ENCODE data around the gene ESRRG. TPM values are rescaled to one million over a fixed set of nuclear protein-coding genes. Genes with fewer than 3 reads are reported as not detected.
"Not testable (repeated sequence)": the region's sequence is repeated elsewhere in the genome, so short reads cannot be mapped to it uniquely, and the experiment has no call there.

The ESRRG gene
- total and polyA plus RNA-seq, 2 donors (not counting 1 experiment from before 2014, with no cell fraction given), result 0.06 TPM; not detected in 1

DNA sequence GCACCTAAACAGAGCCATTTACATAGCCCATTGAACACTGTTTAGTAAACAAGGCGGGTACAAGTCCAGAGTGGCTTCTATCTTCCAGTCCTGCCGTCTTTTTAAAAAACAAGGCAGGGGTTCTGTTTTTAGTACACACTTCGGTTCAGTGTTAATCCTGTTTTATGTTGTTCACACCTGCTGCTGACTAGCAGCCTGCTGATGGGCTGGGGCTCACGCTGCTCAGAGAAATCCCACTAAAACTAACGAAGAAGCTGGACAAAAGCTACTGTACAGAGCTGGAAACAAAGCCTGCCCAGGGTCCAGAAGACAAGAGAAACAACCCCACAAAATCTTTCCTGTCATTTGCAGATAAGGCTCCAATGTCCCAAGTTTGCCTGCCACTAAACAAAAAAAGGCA, 13.2 kb downstream of the ESRRG start:
- intact Hi-C loops (cut with micrococcal nuclease), result no loop called here
- no peaks in the 10 kb centered on the region for H3K79me2 ChIP-seq (ENCODE audit: control insufficient read depth, insufficient read depth, low read length)
- no peak overlapping the region for H3K9ac ChIP-seq (ENCODE audit: low read length)
- no peaks in the 10 kb centered on the region for H3K36me3 ChIP-seq (replicated peaks in 1 of 2; ENCODE audit: control extremely low read depth in 1 of 2, control insufficient read depth in 1 of 2, extremely low read depth in 1 of 2, insufficient read depth in 2 of 2, low read length in 1 of 2)
- no peak overlapping the region for H3K27ac Mint-ChIP-seq
- H3K27me3 ChIP-seq (replicated peaks in 1 of 4; ENCODE audit: control extremely low read depth in 1 of 4, control insufficient read depth in 3 of 4, insufficient read depth in 4 of 4, low read length in 3 of 4), result no peaks in the 10 kb centered on the region
- TF ChIP-seq, protein P1, sequence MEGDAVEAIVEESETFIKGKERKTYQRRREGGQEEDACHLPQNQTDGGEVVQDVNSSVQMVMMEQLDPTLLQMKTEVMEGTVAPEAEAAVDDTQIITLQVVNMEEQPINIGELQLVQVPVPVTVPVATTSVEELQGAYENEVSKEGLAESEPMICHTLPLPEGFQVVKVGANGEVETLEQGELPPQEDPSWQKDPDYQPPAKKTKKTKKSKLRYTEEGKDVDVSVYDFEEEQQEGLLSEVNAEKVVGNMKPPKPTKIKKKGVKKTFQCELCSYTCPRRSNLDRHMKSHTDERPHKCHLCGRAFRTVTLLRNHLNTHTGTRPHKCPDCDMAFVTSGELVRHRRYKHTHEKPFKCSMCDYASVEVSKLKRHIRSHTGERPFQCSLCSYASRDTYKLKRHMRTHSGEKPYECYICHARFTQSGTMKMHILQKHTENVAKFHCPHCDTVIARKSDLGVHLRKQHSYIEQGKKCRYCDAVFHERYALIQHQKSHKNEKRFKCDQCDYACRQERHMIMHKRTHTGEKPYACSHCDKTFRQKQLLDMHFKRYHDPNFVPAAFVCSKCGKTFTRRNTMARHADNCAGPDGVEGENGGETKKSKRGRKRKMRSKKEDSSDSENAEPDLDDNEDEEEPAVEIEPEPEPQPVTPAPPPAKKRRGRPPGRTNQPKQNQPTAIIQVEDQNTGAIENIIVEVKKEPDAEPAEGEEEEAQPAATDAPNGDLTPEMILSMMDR (IDR thresholded peaks at IDR 0.05), result no peak
- TF ChIP-seq EZH2 (IDR thresholded peaks at IDR 0.05; ENCODE audit: borderline replicate concordance, insufficient read depth, low read depth, low read length, poor library complexity, severe bottlenecking), result no peak
- no peak overlapping the region for H3K27ac ChIP-seq (ENCODE audit: low read length in 2 of 2)
- ChIA-PET CTCF (no interaction called here), POLR2A (no interaction called here)
- 80% methylated on average over 5 of the region's 5 CpGs for WGBS (ENCODE audit: insufficient coverage)
- H3K4me3 ChIP-seq (ENCODE audit: control extremely low read depth in 1 of 5, extremely low read depth in 1 of 5, insufficient read depth in 1 of 5, low read depth in 2 of 5, low read length in 4 of 5), result no peak overlapping the region
- no peaks in the 10 kb centered on the region for H4K20me1 ChIP-seq (ENCODE audit: control insufficient read depth, insufficient read depth, low read length, poor library complexity, severe bottlenecking)
- DNase-seq (no peak), ATAC-seq (ENCODE audit: low read depth) (no peak)
- H3K4me1 ChIP-seq (ENCODE audit: control insufficient read depth in 2 of 2, insufficient read depth in 2 of 2, low read length in 2 of 2), result no peaks in the 10 kb centered on the region
- H3K4me1 Mint-ChIP-seq, result no peaks in the 10 kb centered on the region
- H3K4me3 Mint-ChIP-seq, result no peak overlapping the region
- no peaks in the 10 kb centered on the region for H3K27me3 Mint-ChIP-seq
- no peak overlapping the region for H3K4me2 ChIP-seq (replicated peaks; ENCODE audit: low read depth, low read length, poor library complexity, severe bottlenecking)
- H2AFZ ChIP-seq (ENCODE audit: insufficient read depth, low read depth, low read length, poor library complexity, severe bottlenecking), result no peak overlapping the region
- H3K9me3 Mint-ChIP-seq (ENCODE audit: insufficient read depth), result no peaks in the 10 kb centered on the region
- no peaks in the 10 kb centered on the region for H3K9me3 ChIP-seq (ENCODE audit: control extremely low read depth in 1 of 3, control insufficient read depth in 2 of 3, insufficient read depth in 1 of 3, low read length in 2 of 3)

DNA sequence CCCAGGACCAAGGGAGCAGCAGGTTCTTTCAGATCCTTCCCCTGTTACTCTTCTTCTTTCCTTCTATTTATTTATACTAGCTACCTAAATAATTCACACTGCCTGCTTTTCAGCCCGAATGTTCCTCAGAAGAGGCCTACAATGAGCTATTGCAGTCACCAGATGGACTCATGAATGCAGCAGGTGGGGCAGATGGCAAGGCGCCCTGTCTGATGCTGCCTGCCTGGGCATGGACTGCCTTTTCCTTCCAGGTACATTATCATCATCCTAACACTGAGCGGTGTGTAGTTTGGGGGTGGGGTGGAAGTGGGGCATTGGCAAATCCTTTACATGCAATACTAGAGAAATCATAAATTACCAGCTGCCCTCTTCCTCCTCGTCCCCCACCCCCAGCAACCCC, 17.6 kb downstream of the ESRRG start:
- Mint-ChIP-seq H3K27me3 (no peaks in the 10 kb centered on the region), H3K9me3 (ENCODE audit: insufficient read depth) (no peaks in the 10 kb centered on the region), H3K4me1 (no peaks in the 10 kb centered on the region), H3K27ac (no peak overlapping the region), H3K4me3 (no peak overlapping the region)
- no peak for DNase-seq
- no peak for ATAC-seq (ENCODE audit: low read depth)
- no peaks in the 10 kb centered on the region for H4K20me1 ChIP-seq (ENCODE audit: control insufficient read depth, insufficient read depth, low read length, poor library complexity, severe bottlenecking)
- no peaks in the 10 kb centered on the region for H3K9me3 ChIP-seq (ENCODE audit: control extremely low read depth in 1 of 3, control insufficient read depth in 2 of 3, insufficient read depth in 1 of 3, low read length in 2 of 3)
- H3K36me3 ChIP-seq (replicated peaks in 1 of 2; ENCODE audit: control extremely low read depth in 1 of 2, control insufficient read depth in 1 of 2, extremely low read depth in 1 of 2, insufficient read depth in 2 of 2, low read length in 1 of 2), result no peaks in the 10 kb centered on the region
- TF ChIP-seq, protein P1 (IDR thresholded peaks at IDR 0.05), result no peak
- TF ChIP-seq EZH2 (IDR thresholded peaks at IDR 0.05; ENCODE audit: borderline replicate concordance, insufficient read depth, low read depth, low read length, poor library complexity, severe bottlenecking), result no peak
- H3K4me3 ChIP-seq (ENCODE audit: control extremely low read depth in 1 of 5, extremely low read depth in 1 of 5, insufficient read depth in 1 of 5, low read depth in 2 of 5, low read length in 4 of 5), result no peak overlapping the region
- H3K4me1 ChIP-seq (ENCODE audit: control insufficient read depth in 2 of 2, insufficient read depth in 2 of 2, low read length in 2 of 2), result no peaks in the 10 kb centered on the region
- H3K27ac ChIP-seq (ENCODE audit: low read length in 2 of 2), result no peak overlapping the region
- WGBS (ENCODE audit: insufficient coverage), result 100% methylated on average over 1 of the region's 4 CpGs
- H3K79me2 ChIP-seq (ENCODE audit: control insufficient read depth, insufficient read depth, low read length), result no peaks in the 10 kb centered on the region
- H3K4me2 ChIP-seq (replicated peaks; ENCODE audit: low read depth, low read length, poor library complexity, severe bottlenecking), result no peak overlapping the region
- no peak overlapping the region for H3K9ac ChIP-seq (ENCODE audit: low read length)
- intact Hi-C loops (cut with micrococcal nuclease), result no loop called here
- CTCF ChIA-PET, result no interaction called here
- no peak overlapping the region for H2AFZ ChIP-seq (ENCODE audit: insufficient read depth, low read depth, low read length, poor library complexity, severe bottlenecking)
- no peaks in the 10 kb centered on the region for H3K27me3 ChIP-seq (replicated peaks in 1 of 4; ENCODE audit: control extremely low read depth in 1 of 4, control insufficient read depth in 3 of 4, insufficient read depth in 4 of 4, low read length in 3 of 4)
- POLR2A ChIA-PET, result no interaction called here

DNA sequence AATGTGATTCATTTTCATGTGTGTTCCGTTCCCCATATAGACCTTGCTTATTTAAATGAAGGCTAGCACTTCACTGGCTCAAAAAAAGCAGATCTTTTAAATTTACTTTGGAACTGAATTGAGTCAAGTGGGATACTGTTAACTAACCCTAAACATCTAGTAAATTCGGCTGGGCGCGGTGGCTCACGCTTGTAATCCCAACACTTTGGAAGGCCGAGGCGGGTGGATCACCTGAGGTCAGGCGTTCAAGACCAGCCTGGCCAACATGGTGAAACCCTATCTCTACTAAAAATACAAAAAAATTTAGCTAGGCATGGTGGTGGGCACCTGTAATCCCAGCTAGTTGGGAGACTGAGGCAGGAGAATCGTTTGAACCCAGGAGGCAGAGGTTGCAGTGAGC, 19.2 kb downstream of the ESRRG start:
- POLR2A ChIA-PET; H3K4me3 ChIP-seq (ENCODE audit: control extremely low read depth in 1 of 5, extremely low read depth in 1 of 5, insufficient read depth in 1 of 5, low read depth in 2 of 5, low read length in 4 of 5); H3K9me3 ChIP-seq (ENCODE audit: control extremely low read depth in 1 of 3, control insufficient read depth in 2 of 3, insufficient read depth in 1 of 3, low read length in 2 of 3); ATAC-seq (ENCODE audit: low read depth); H2AFZ ChIP-seq (ENCODE audit: insufficient read depth, low read depth, low read length, poor library complexity, severe bottlenecking); H3K27ac ChIP-seq (ENCODE audit: low read length in 2 of 2); H3K79me2 ChIP-seq (ENCODE audit: control insufficient read depth, insufficient read depth, low read length); H3K4me1 Mint-ChIP-seq; H3K4me3 Mint-ChIP-seq; H4K20me1 ChIP-seq (ENCODE audit: control insufficient read depth, insufficient read depth, low read length, poor library complexity, severe bottlenecking); H3K27ac Mint-ChIP-seq; H3K9me3 Mint-ChIP-seq (ENCODE audit: insufficient read depth); H3K27me3 Mint-ChIP-seq; H3K36me3 ChIP-seq (replicated peaks in 1 of 2; ENCODE audit: control extremely low read depth in 1 of 2, control insufficient read depth in 1 of 2, extremely low read depth in 1 of 2, insufficient read depth in 2 of 2, low read length in 1 of 2); H3K9ac ChIP-seq (ENCODE audit: low read length); intact Hi-C loops (cut with micrococcal nuclease); H3K27me3 ChIP-seq (replicated peaks in 1 of 4; ENCODE audit: control extremely low read depth in 1 of 4, control insufficient read depth in 3 of 4, insufficient read depth in 4 of 4, low read length in 3 of 4); DNase-seq; H3K4me2 ChIP-seq (replicated peaks; ENCODE audit: low read depth, low read length, poor library complexity, severe bottlenecking); CTCF ChIA-PET; H3K4me1 ChIP-seq (ENCODE audit: control insufficient read depth in 2 of 2, insufficient read depth in 2 of 2, low read length in 2 of 2): not testable (repeated sequence)
- WGBS (ENCODE audit: insufficient coverage), result no CpG with 5 or more reads among the region's 9 CpGs
